Tibial nerve (tissue), 4 donors: ENCODE data around the gene GSE1. TPM values are rescaled to one million over a fixed set of nuclear protein-coding genes. Genes with fewer than 3 reads are reported as not detected.

Experiments used
- DNase-seq, 2 donors: peaks; one replicate each; pipeline ENCODE4 v3.0.0-alpha.2; 2019; ENCODE audit warnings: low spot score in 2 of 2
- H3K27ac ChIP-seq, 4 donors: fragments of 200-600 bp; sonication (generic) in 3 of 4; one replicate each; pipeline ENCODE4 v1.5.1; 2017 to 2019; ENCODE audit warnings: mild to moderate bottlenecking in 1 of 4
- H3K27me3 ChIP-seq, 2 donors: fragments of 200-600 bp; sonication (generic) in 1 of 2; one replicate each; pipeline versions ENCODE4 v1.5.1 to v1.6.0; 2017 to 2019
- H3K36me3 ChIP-seq, 3 donors: fragments of 200-600 bp; sonication (generic); one replicate each; pipeline ENCODE4 v1.5.1; 2018 to 2019
- H3K4me1 ChIP-seq, 4 donors: fragments of 200-600 bp; sonication (generic) in 3 of 4; one replicate each; pipeline ENCODE4 v1.5.1; 2017 to 2019
- H3K4me3 ChIP-seq, 4 donors: fragments of 200-600 bp; sonication (generic) in 3 of 4; one replicate each; pipeline ENCODE4 v1.5.1; 2017 to 2019; ENCODE audit warnings: mild to moderate bottlenecking in 1 of 4, moderate library complexity in 1 of 4
- H3K9me3 ChIP-seq, 4 donors: fragments of 200-600 bp; sonication (generic) in 3 of 4; one replicate each; pipeline ENCODE4 v1.5.1; 2017 to 2019
- CTCF ChIP-seq, 5 experiments: fragments of 200-600 bp in 3 of 5; fragments of 450-650 bp in 2 of 5; sonication (generic) in 3 of 5; IDR thresholded peaks; one replicate each; pipeline ENCODE4 v1.5.1; 2016 to 2019; ENCODE audit warnings: antibody characterized with exemption in 5 of 5, mild to moderate bottlenecking in 3 of 5, moderate library complexity in 2 of 5
- EP300 ChIP-seq, 2 donors: sonication (generic); formaldehyde crosslinking; IDR thresholded peaks; one replicate each; pipeline ENCODE4 v1.6.1; 2017; ENCODE audit warnings: antibody characterized with exemption in 2 of 2, mild to moderate bottlenecking in 1 of 2
- POLR2A ChIP-seq, 2 donors: fragments of 450-650 bp; IDR thresholded peaks; one replicate each; pipeline ENCODE4 v1.6.1; 2017; ENCODE audit warnings: antibody characterized with exemption in 2 of 2, mild to moderate bottlenecking in 2 of 2, moderate library complexity in 2 of 2
- WGBS, 2 donors: methylation state at CpG; one replicate each; pipeline ENCODE4 v1.1.5; 2018; 5-methylcytosine and 5-hydroxymethylcytosine counted together
- total RNA-seq, 4 donors: library from RNA; depleted of rRNA; stranded (reverse); fragments of >200 nt; gene quantifications; one replicate each; pipeline ENCODE4 v1.1.0, GENCODE V29; 2016

GSE1 gene
- total RNA-seq, 4 donors from 2014 or later: 65.1 to 147 (median 83.5) TPM

GRCh38 chr16:85658504-85659326, 45.6 kb downstream of the GSE1 start:
- Histone ChIP-seq H3K27me3 (no peaks in the 10 kb centered on the region), H3K4me1 (peaks cover 0 to 4% (median 2%) of the 10 kb centered on the region in 4 donors), H3K4me3 (no peak overlapping the region), H3K36me3 (peaks cover 0 to 98% (median 38%) of the 10 kb centered on the region in 3 donors), H3K27ac (no peak overlapping the region), H3K9me3 (no peaks in the 10 kb centered on the region)
- DNase-seq: no peak
- WGBS, 2 donors: 85 to 92% methylated on average over 13 to 18 of the region's 18 CpGs
- TF ChIP-seq POLR2A (IDR thresholded peaks at IDR 0.05) (no peak), CTCF (IDR thresholded peaks at IDR 0.05) (no peak), EP300 (IDR thresholded peaks at IDR 0.05) (no peak)

GRCh38 chr16:85659336-85659735, 46.2 kb downstream of the GSE1 start:
- no peak overlapping the region for H3K27ac ChIP-seq
- TF ChIP-seq CTCF (IDR thresholded peaks at IDR 0.05) (no peak), POLR2A (IDR thresholded peaks at IDR 0.05) (no peak), EP300 (IDR thresholded peaks at IDR 0.05) (no peak)
- no peaks in the 10 kb centered on the region for H3K4me1 ChIP-seq
- DNase-seq: no peak
- no peak overlapping the region for H3K4me3 ChIP-seq
- H3K27me3 ChIP-seq: no peaks in the 10 kb centered on the region
- peaks cover 3 to 98% (median 43%) of the 10 kb centered on the region in 3 donors for H3K36me3 ChIP-seq
- no peaks in the 10 kb centered on the region for H3K9me3 ChIP-seq
- WGBS, 2 donors: 86 to 97% methylated on average over 8 of the region's 8 CpGs

GRCh38 chr16:85659805-85660511, 46.8 kb downstream of the GSE1 start:
- H3K4me1 ChIP-seq: no peaks in the 10 kb centered on the region
- peak in 1 of 2 donors; percentile 27 for DNase-seq
- H3K9me3 ChIP-seq: no peaks in the 10 kb centered on the region
- TF ChIP-seq CTCF (IDR thresholded peaks at IDR 0.05) (peak; percentile 61 to 81 (median 72)), EP300 (IDR thresholded peaks at IDR 0.05) (no peak)
- WGBS, 2 donors: 68 to 74% methylated on average over 11 to 12 of the region's 12 CpGs
- no peak overlapping the region for H3K27ac ChIP-seq
- no peak overlapping the region for H3K4me3 ChIP-seq
- no peaks in the 10 kb centered on the region for H3K27me3 ChIP-seq
- peaks cover 3 to 98% (median 46%) of the 10 kb centered on the region in 3 donors for H3K36me3 ChIP-seq

GRCh38 chr16:85660843-85661739, 48.0 kb downstream of the GSE1 start:
- no peaks in the 10 kb centered on the region for H3K4me1 ChIP-seq
- H3K36me3 ChIP-seq: peaks cover 3 to 98% (median 51%) of the 10 kb centered on the region in 3 donors
- no peak for DNase-seq
- H3K4me3 ChIP-seq: no peak overlapping the region
- no peak overlapping the region for H3K27ac ChIP-seq
- WGBS, 2 donors: 94 to 95% methylated on average over 28 to 36 of the region's 42 CpGs
- no peak for TF ChIP-seq CTCF (IDR thresholded peaks at IDR 0.05)
- no peak for TF ChIP-seq EP300 (IDR thresholded peaks at IDR 0.05)
- TF ChIP-seq POLR2A (IDR thresholded peaks at IDR 0.05): no peak
- no peaks in the 10 kb centered on the region for H3K27me3 ChIP-seq
- H3K9me3 ChIP-seq: no peaks in the 10 kb centered on the region
